Trophoblast cell (in vitro differentiated cells and primary cell): ENCODE measurements around the gene NCBP2.

Source experiments
- DNase-seq, 2 donors: peaks; one replicate each; pipeline ENCODE4 v3.0.0-alpha.2; 2016
- H2AFZ ChIP-seq: 2 replicates; pipeline ENCODE4 v1.6.1; 2013; ENCODE audit warnings: low read length, moderate library complexity, mild to moderate bottlenecking; ENCODE audit not compliant: insufficient read depth, poor library complexity
- H2AK5ac ChIP-seq: 2 replicates; pipeline ENCODE4 v1.6.1; 2013; ENCODE audit warnings: mild to moderate bottlenecking, low read length
- H2BK120ac ChIP-seq: 2 replicates; pipeline ENCODE4 v1.6.1; 2013; ENCODE audit warnings: low read length, mild to moderate bottlenecking, moderate library complexity; ENCODE audit not compliant: insufficient read depth, poor library complexity
- H2BK12ac ChIP-seq: 2 replicates; pipeline ENCODE4 v1.6.1; 2013; ENCODE audit warnings: mild to moderate bottlenecking, low read length, moderate library complexity
- H2BK5ac ChIP-seq: 2 replicates; pipeline ENCODE4 v1.6.1; 2013; ENCODE audit warnings: low read length, low read depth, moderate library complexity, mild to moderate bottlenecking; ENCODE audit not compliant: poor library complexity
- H3K14ac ChIP-seq: 2 replicates; pipeline ENCODE4 v1.6.1; 2013; ENCODE audit warnings: mild to moderate bottlenecking, low read length
- H3K18ac ChIP-seq: 2 replicates; pipeline ENCODE4 v1.6.1; 2013; ENCODE audit warnings: mild to moderate bottlenecking, low read length
- H3K23ac ChIP-seq: 2 replicates; pipeline ENCODE4 v1.6.1; 2013; ENCODE audit warnings: low read length
- H3K27ac ChIP-seq: 2 replicates; pipeline ENCODE4 v1.5.1; 2013; ENCODE audit warnings: low read depth, mild to moderate bottlenecking, inconsistent platforms, low read length, moderate library complexity
- H3K27me3 ChIP-seq: 2 replicates; pipeline ENCODE4 v1.6.1; 2013; ENCODE audit warnings: inconsistent platforms, mild to moderate bottlenecking, low read length, moderate library complexity; ENCODE audit not compliant: insufficient read depth
- H3K36me3 ChIP-seq, 2 experiments: 1 replicate in 1 of 2; 2 replicates in 1 of 2; pipeline ENCODE4 v1.6.1; 2013; ENCODE audit warnings: low read length in 2 of 2, mild to moderate bottlenecking in 2 of 2, moderate library complexity in 1 of 2; ENCODE audit not compliant: insufficient read depth in 2 of 2, control insufficient read depth in 1 of 2
- H3K4ac ChIP-seq: 2 replicates; pipeline ENCODE4 v1.6.1; 2013; ENCODE audit warnings: low read depth, mild to moderate bottlenecking, low read length, moderate library complexity
- H3K4me1 ChIP-seq, 2 experiments: 1 replicate in 1 of 2; 2 replicates in 1 of 2; pipeline ENCODE4 v1.6.1; 2013; ENCODE audit warnings: low read length in 2 of 2, mild to moderate bottlenecking in 2 of 2, moderate library complexity in 1 of 2; ENCODE audit not compliant: insufficient read depth in 2 of 2, control insufficient read depth in 1 of 2
- H3K4me2 ChIP-seq: 2 replicates; pipeline ENCODE4 v1.6.1; 2013; ENCODE audit warnings: inconsistent platforms, mild to moderate bottlenecking, low read length, moderate library complexity
- H3K4me3 ChIP-seq: 2 replicates; pipeline ENCODE4 v1.5.1; 2013; ENCODE audit warnings: mild to moderate bottlenecking, low read depth, low read length, inconsistent platforms
- H3K79me1 ChIP-seq: one replicate; pipeline ENCODE4 v1.6.1; 2013; ENCODE audit warnings: low read length
- H3K79me2 ChIP-seq: 2 replicates; pipeline ENCODE4 v1.6.1; 2013; ENCODE audit warnings: low read length, mild to moderate bottlenecking; ENCODE audit not compliant: control insufficient read depth, insufficient read depth, poor library complexity
- H3K9ac ChIP-seq: 2 replicates; pipeline ENCODE4 v1.6.1; 2013; ENCODE audit warnings: mild to moderate bottlenecking, low read length
- H3K9me3 ChIP-seq: 2 replicates; pipeline ENCODE4 v1.6.1; 2013; ENCODE audit warnings: low read depth, mild to moderate bottlenecking, control low read depth, inconsistent platforms, low read length; ENCODE audit not compliant: insufficient read depth
- H4K12ac ChIP-seq: 2 replicates; pipeline ENCODE4 v1.6.1; 2013; ENCODE audit warnings: low read depth, mild to moderate bottlenecking, low read length, moderate library complexity
- H4K8ac ChIP-seq: 2 replicates; pipeline ENCODE4 v1.6.1; 2013; ENCODE audit warnings: low read depth, mild to moderate bottlenecking, low read length, moderate library complexity
- H4K91ac ChIP-seq: one replicate; pipeline ENCODE4 v1.6.1; 2013; ENCODE audit warnings: low read depth, mild to moderate bottlenecking, low read length, moderate library complexity
- WGBS: extraction: QIAGEN DNeasy Blood & Tissue Kit; methylation state at CpG from one replicate; pipeline ENCODE4 v1.1.7; 2013; ENCODE audit warnings: missing lambda C conversion rate; ENCODE audit not compliant: insufficient read length, insufficient coverage; ENCODE audit errors: extremely low coverage; 5-methylcytosine and 5-hydroxymethylcytosine counted together

The NCBP2 gene

GRCh38 chr3:196941729-196942225, 551 bp downstream of the NCBP2 start:
- peak overlapping the region; percentile 65 for H2BK5ac ChIP-seq
- peak overlapping the region; percentile 93 for H3K9ac ChIP-seq
- H2BK120ac ChIP-seq: peak overlapping the region; percentile 69
- H3K27ac ChIP-seq: peak overlapping the region; percentile 88
- peaks cover 2% of the 10 kb centered on the region for H3K9me3 ChIP-seq
- H2BK12ac ChIP-seq: no peak overlapping the region
- H3K4ac ChIP-seq: peak overlapping the region; percentile 85
- H3K4me2 ChIP-seq: peak overlapping the region; percentile 87
- no peak overlapping the region for H3K23ac ChIP-seq
- peak; percentile 34 to 65 for DNase-seq
- peak overlapping the region; percentile 90 for H4K8ac ChIP-seq
- peak overlapping the region; percentile 72 for H2AFZ ChIP-seq
- H3K4me3 ChIP-seq: peak overlapping the region; percentile 90
- H4K91ac ChIP-seq: peak overlapping the region; percentile 92
- peaks cover 8 to 19% of the 10 kb centered on the region in 2 experiments for H3K36me3 ChIP-seq
- WGBS: no CpG with 5 or more reads among the region's 31 CpGs
- peak overlapping the region; percentile 81 for H4K12ac ChIP-seq
- H2AK5ac ChIP-seq: peak overlapping the region; percentile 27
- peak overlapping the region; percentile 67 for H3K18ac ChIP-seq
- H3K14ac ChIP-seq: peak overlapping the region; percentile 86
- no peaks in the 10 kb centered on the region for H3K27me3 ChIP-seq
- peaks cover 6 to 11% of the 10 kb centered on the region in 2 experiments for H3K4me1 ChIP-seq
- peaks cover 10% of the 10 kb centered on the region for H3K79me1 ChIP-seq
- H3K79me2 ChIP-seq: peaks cover 16% of the 10 kb centered on the region

DNA sequence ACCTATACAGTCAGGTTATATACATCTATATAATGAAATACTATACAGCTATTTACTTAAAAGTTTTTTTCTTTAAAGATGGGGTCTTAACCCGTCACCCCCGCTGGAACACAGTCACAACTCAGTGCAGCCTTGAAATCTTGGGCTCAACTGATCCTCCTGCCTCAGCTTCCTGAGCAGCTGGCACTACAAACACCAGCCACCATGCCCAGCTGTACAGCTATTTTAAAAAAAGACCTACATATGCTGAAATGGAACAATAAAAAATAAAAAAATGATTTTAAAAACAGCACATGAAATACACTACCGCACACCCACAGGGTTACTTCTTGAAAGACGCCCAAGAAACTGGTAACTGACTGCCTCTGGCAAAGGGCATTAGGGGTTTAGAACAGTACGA, 3.8 kb downstream of the NCBP2 start:
- Histone ChIP-seq H3K18ac (no peak overlapping the region), H3K23ac (no peak overlapping the region), H2BK12ac (no peak overlapping the region), H2BK5ac (no peak overlapping the region), H3K4me1 (peaks cover 4 to 9% of the 10 kb centered on the region in 2 experiments), H2AK5ac (no peak overlapping the region), H3K4ac (no peak overlapping the region), H3K4me3 (no peak overlapping the region), H3K27me3 (no peaks in the 10 kb centered on the region), H4K12ac (no peak overlapping the region), H3K27ac (no peak overlapping the region), H3K36me3 (peaks cover 13 to 41% of the 10 kb centered on the region in 2 experiments), H4K8ac (no peak overlapping the region), H3K9me3 (peaks cover 4% of the 10 kb centered on the region), H3K79me2 (peaks cover 16% of the 10 kb centered on the region), H2BK120ac (no peak overlapping the region), H3K14ac (no peak overlapping the region), H2AFZ (no peak overlapping the region), H3K79me1 (peaks cover 10% of the 10 kb centered on the region), H4K91ac (no peak overlapping the region), H3K4me2 (no peak overlapping the region), H3K9ac (no peak overlapping the region)
- no peak for DNase-seq
- WGBS: no CpG with 5 or more reads among the region's 5 CpGs

GRCh38 chr3:196938124-196938523, 4.2 kb downstream of the NCBP2 start:
- H3K4me1 ChIP-seq: peaks cover 2 to 5% of the 10 kb centered on the region in 2 experiments
- no peak overlapping the region for H3K4me2 ChIP-seq
- no peak overlapping the region for H2AFZ ChIP-seq
- H4K12ac ChIP-seq: no peak overlapping the region
- no peak overlapping the region for H2BK120ac ChIP-seq
- WGBS: no CpG with 5 or more reads among the region's 2 CpGs
- no peak overlapping the region for H2BK12ac ChIP-seq
- no peak overlapping the region for H3K14ac ChIP-seq
- peaks cover 13 to 43% of the 10 kb centered on the region in 2 experiments for H3K36me3 ChIP-seq
- H3K79me1 ChIP-seq: peaks cover 10% of the 10 kb centered on the region
- H2BK5ac ChIP-seq: no peak overlapping the region
- no peak overlapping the region for H3K9ac ChIP-seq
- no peak overlapping the region for H3K23ac ChIP-seq
- H2AK5ac ChIP-seq: no peak overlapping the region
- peaks cover 16% of the 10 kb centered on the region for H3K79me2 ChIP-seq
- no peaks in the 10 kb centered on the region for H3K27me3 ChIP-seq
- no peak overlapping the region for H3K4ac ChIP-seq
- H4K91ac ChIP-seq: no peak overlapping the region
- peaks cover 4% of the 10 kb centered on the region for H3K9me3 ChIP-seq
- no peak overlapping the region for H3K18ac ChIP-seq
- no peak overlapping the region for H4K8ac ChIP-seq
- DNase-seq: no peak
- no peak overlapping the region for H3K27ac ChIP-seq
- no peak overlapping the region for H3K4me3 ChIP-seq

DNA sequence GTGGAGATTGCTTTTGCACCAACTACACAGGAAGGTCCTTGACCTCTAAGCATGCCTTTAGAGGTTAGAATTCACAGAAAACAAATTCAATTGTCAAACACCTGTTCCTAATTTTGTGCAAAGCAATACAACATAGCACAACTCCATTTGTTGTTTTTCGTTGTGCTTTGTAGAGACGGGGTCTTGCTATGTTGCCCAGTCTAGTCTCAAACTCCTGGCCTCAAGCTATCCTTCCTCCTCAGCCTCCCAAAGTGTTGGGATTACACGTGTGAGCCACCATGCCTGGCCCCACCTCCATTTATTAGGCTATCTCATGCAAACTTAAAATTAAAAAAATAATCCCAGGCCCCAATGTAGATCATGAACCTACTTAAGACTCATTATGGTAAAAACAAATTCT, 6.0 kb downstream of the NCBP2 start:
- Histone ChIP-seq H2BK5ac (no peak overlapping the region), H2AK5ac (no peak overlapping the region), H3K36me3 (peaks cover 15 to 54% of the 10 kb centered on the region in 2 experiments), H3K27me3 (no peaks in the 10 kb centered on the region), H4K8ac (no peak overlapping the region), H3K9me3 (peaks cover 5% of the 10 kb centered on the region), H3K9ac (no peak overlapping the region), H4K12ac (no peak overlapping the region), H2AFZ (no peak overlapping the region), H3K4me3 (no peak overlapping the region), H3K79me2 (peaks cover 4% of the 10 kb centered on the region), H3K14ac (no peak overlapping the region), H3K4me1 (peaks cover 2 to 3% of the 10 kb centered on the region in 2 experiments), H2BK120ac (no peak overlapping the region), H3K4me2 (no peak overlapping the region), H2BK12ac (no peak overlapping the region), H3K18ac (no peak overlapping the region), H3K4ac (no peak overlapping the region), H3K23ac (no peak overlapping the region), H4K91ac (no peak overlapping the region), H3K27ac (no peak overlapping the region), H3K79me1 (no peaks in the 10 kb centered on the region)
- no peak for DNase-seq
- no CpG with 5 or more reads among the region's 3 CpGs for WGBS
